Measurements from ENCODE around the gene NREP. TPM values are rescaled to one million over a fixed set of nuclear protein-coding genes. Genes with fewer than 3 reads are reported as not detected.

NREP gene
- total RNA-seq, 1 experiment from 2014 or later = 6.0 TPM

DNA sequence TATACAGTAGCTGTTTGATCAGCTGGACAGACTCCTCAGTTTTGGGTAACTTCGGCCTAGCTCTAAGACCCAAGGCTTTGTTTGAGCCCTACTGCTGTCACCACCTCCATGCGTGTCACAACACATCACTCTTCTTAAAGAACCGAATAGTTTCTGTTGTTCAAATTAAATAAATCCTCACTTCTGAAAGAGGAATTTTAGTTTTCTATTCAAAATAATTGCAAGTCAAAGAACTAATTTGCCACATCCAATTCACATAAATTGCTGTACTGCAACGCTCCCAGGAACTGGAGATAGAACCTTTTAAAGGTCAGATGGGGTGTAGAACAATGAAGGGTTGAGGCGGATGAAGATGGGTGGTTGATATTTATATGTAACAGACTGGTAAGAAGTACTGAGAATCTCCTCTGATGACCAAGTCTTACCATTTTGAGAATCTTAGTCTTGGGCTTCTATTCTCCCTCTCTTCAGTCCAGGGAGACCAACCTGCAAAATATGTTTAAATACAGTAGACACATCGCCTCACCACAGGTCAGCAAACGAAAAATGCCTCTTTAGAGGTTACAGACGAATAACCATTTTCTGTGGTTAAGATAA, 1.6 kb downstream of the NREP start:
- ChIA-PET POLR2A (no interaction called here), CTCF (no interaction called here), RAD21 (ENCODE audit: low non-redundant PET in 1 of 2, low total read pairs in 2 of 2, uncharacterized antibody in 2 of 2, unreplicated experiment in 2 of 2) (no interaction called here)
- H3K27me3 ChIP-seq (ENCODE audit: insufficient read depth, low read length) = no peaks in the 10 kb centered on the region
- no peaks in the 10 kb centered on the region for H3K9me2 ChIP-seq (ENCODE audit: insufficient read depth)
- no peaks in the 10 kb centered on the region; the same call in 1 of the 2 replicates for H4K20me1 ChIP-seq (ENCODE audit: insufficient read depth)
- no peaks in the 10 kb centered on the region for H3K9me3 ChIP-seq (ENCODE audit: control insufficient read depth in 1 of 2, insufficient read depth in 1 of 2, low read depth in 1 of 2, low read length in 2 of 2)
- no peak overlapping the region for H3K9ac ChIP-seq (ENCODE audit: low read length)
- no peak overlapping the region for H3K4me2 ChIP-seq (ENCODE audit: low read length)
- DNase-seq (ENCODE audit: low read depth, low spot score) (no peak), ATAC-seq (no peak)
- no peaks in the 10 kb centered on the region for H3K36me3 ChIP-seq (ENCODE audit: control insufficient read depth in 1 of 2, insufficient read depth in 2 of 2, low read length in 2 of 2)
- intact Hi-C loops (cut with micrococcal nuclease) = loop anchor here (5.0 kb wide), 2 partner anchors 203 to 392 kb away; no protein-coding TSS in a partner anchor
- H3K4me1 ChIP-seq (ENCODE audit: control insufficient read depth in 1 of 2, insufficient read depth in 2 of 2, low read length in 2 of 2) = peaks cover 3 to 15% of the 10 kb centered on the region in 2 experiments
- no TSS peak for BruUV-seq (replicated peaks)
- no peak for TF ChIP-seq TCF7L2 (IDR thresholded peaks at IDR 0.05; ENCODE audit: borderline replicate concordance, extremely low read depth, insufficient read depth, insufficient read length)
- TF ChIP-seq YY1 (IDR thresholded peaks at IDR 0.05; ENCODE audit: extremely low read depth, insufficient replicate concordance, low read depth, low read length) = no peak
- TF ChIP-seq ZFX (IDR thresholded peaks at IDR 0.05) = no peak
- no peak for TF ChIP-seq FOSL1 (IDR thresholded peaks at IDR 0.05; ENCODE audit: low read depth)
- no peak for TF ChIP-seq EZH2 (IDR thresholded peaks at IDR 0.05)
- no peak for TF ChIP-seq ZNF274 (IDR thresholded peaks at IDR 0.05; ENCODE audit: low read depth, low read length)
- TF ChIP-seq, protein P1, sequence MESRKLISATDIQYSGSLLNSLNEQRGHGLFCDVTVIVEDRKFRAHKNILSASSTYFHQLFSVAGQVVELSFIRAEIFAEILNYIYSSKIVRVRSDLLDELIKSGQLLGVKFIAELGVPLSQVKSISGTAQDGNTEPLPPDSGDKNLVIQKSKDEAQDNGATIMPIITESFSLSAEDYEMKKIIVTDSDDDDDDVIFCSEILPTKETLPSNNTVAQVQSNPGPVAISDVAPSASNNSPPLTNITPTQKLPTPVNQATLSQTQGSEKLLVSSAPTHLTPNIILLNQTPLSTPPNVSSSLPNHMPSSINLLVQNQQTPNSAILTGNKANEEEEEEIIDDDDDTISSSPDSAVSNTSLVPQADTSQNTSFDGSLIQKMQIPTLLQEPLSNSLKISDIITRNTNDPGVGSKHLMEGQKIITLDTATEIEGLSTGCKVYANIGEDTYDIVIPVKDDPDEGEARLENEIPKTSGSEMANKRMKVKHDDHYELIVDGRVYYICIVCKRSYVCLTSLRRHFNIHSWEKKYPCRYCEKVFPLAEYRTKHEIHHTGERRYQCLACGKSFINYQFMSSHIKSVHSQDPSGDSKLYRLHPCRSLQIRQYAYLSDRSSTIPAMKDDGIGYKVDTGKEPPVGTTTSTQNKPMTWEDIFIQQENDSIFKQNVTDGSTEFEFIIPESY (IDR thresholded peaks at IDR 0.05; ENCODE audit: extremely low read depth, insufficient replicate concordance, low read length) = no peak
- no peak overlapping the region for H3K27ac ChIP-seq (ENCODE audit: low read depth, low read length)
- H3K4me3 ChIP-seq (replicated peaks in 1 of 2; ENCODE audit: low read depth in 1 of 2, low read length in 2 of 2) = no peak overlapping the region
- H2AFZ ChIP-seq (ENCODE audit: low read depth, low read length, poor library complexity, severe bottlenecking) = no peak overlapping the region
- no peaks in the 10 kb centered on the region for H3K79me2 ChIP-seq (ENCODE audit: insufficient read depth, low read length)
